Measurements from ENCODE around the gene AQP11. TPM values are rescaled to one million over a fixed set of nuclear protein-coding genes. Genes with fewer than 3 reads are reported as not detected.
A peak's percentile ranks its signal among the peaks of the same experiment; 100 is the strongest.
"Not testable (repeated sequence)": the region's sequence is repeated elsewhere in the genome, so short reads cannot be mapped to it uniquely, and the experiment has no call there.

Gene AQP11, protein sequence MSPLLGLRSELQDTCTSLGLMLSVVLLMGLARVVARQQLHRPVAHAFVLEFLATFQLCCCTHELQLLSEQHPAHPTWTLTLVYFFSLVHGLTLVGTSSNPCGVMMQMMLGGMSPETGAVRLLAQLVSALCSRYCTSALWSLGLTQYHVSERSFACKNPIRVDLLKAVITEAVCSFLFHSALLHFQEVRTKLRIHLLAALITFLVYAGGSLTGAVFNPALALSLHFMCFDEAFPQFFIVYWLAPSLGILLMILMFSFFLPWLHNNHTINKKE
- 4.9 TPM for total RNA-seq

DNA sequence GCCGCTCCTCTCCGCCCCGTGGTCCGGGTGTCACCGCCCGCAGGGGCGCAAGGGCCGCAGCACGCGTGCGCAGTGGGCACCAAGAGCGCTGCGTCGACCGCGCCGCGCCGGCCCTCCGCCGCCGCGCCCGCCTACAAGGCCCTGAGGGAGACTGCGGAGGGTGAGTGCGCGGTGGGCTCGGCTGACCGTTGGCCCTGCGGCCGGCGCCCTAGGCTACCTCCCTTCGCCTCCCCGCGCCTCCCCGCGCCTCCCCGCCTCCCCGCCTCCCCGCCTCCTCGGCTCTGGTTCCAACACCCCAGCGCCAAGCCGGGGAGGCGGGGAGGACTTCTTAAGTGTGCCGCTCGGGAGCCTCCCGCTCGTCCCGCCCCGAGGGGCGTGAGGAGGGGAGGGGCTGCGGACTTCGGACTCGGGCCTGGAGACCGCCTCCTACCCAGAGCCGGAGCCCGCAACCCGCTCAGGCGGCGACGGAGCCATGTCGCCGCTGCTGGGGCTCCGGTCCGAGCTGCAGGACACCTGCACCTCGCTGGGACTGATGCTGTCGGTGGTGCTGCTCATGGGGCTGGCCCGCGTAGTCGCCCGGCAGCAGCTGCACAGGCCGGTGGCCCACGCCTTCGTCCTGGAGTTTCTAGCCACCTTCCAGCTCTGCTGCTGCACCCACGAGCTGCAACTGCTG, at the start of gene AQP11:
AQP11 (plus strand) TSS at position 433 of the 673 bp plus-strand sequence; CDS start at position 473, 40 bp downstream.
- FAIRE-seq = no peak
- peak; percentile 77 to 85 for DNase-seq (ENCODE audit: low spot score in 2 of 2)

DNA sequence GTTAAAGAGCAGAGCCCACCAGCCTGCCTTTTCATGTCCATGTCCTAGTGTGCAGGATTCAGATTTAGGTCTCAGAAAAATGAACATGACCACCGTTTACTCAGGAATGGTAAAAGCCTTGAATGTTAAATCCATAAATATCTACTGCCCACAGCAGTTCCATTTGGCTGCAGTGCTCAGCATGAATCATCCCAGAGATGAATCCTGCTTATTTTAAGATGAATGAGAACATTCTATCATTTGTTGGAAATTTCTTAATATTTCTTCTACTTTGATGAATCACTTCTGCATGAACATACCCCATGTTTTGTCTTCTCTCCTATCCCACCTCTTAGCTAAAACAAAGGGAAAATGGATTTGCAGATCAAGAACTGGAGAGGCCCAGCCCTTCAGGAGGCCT, 47.5 kb upstream of the AQP11 start:
- no peak for DNase-seq (ENCODE audit: low spot score in 2 of 2)
- no peak for FAIRE-seq

DNA sequence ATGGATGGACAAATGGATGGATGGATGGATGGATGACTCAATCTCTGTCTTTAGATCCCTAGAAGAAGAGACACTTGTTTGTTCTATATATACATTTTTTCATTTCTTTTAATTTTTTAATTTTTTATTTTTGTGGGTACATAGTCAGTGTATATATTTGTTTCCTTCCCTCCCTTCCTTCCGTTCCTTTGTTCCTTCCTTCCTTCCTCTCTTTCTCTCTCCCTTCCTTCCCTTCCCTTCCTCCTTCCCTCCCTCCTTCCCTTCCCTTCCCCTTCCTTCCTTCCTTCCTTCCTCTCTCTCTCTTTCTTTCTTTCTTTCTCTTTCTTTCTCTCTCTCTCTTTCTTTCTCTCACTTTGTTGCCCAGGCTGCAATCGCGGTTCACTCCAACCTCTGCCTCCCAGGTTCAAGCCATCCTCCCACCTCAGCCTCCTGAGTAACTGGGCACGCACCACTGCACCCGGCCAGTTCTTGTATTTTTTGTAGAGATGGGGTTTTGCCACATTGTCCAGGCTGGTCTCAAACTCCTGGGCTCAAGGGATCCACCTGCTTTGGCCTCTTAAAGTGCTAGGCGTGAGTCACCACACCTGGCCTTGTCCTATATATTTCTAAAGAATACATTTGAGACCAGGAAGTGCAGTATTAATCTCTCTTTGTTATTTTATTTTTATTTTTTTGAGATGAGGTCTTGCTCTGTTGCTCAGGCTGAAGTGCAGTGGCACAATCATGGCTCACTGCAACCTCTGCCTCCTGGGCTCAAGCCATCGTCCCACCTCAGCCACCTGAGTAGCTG, 42.5 kb upstream of the AQP11 start:
- DNase-seq (ENCODE audit: low spot score in 2 of 2) = no peak
- no peak for FAIRE-seq

DNA sequence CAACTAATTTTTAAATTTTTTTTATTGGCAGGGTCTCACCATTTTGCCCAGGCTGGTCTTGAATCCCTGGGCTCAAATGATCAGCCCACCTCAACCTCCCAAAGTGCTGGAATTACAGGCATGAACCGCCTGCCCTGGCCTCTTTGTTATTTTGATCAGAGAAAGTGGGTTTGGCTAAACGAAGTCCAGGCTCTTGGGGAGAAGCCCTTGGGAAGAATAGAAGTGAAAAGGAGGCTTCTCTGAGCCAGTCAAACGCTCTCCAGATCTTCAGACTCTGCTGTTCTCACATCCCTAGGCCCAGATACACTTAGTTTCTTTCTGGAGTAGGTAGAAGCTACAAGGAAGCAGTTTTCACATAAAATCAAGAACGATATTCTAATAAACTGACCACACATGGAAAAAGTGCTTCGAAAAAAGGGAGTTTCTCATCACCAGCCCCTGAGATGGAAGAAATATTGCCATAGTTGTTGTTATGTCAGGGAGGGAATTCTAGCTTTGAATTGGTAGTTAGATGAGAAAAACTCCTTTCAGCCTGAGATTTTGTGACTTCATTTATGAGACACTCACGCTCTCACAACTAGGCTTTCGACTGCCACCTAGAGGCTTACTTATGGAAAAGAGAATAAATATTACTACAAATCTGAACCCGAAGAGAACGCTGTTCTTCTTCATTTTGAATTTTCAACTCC, 41.7 kb upstream of the AQP11 start:
- no peak for FAIRE-seq

DNA sequence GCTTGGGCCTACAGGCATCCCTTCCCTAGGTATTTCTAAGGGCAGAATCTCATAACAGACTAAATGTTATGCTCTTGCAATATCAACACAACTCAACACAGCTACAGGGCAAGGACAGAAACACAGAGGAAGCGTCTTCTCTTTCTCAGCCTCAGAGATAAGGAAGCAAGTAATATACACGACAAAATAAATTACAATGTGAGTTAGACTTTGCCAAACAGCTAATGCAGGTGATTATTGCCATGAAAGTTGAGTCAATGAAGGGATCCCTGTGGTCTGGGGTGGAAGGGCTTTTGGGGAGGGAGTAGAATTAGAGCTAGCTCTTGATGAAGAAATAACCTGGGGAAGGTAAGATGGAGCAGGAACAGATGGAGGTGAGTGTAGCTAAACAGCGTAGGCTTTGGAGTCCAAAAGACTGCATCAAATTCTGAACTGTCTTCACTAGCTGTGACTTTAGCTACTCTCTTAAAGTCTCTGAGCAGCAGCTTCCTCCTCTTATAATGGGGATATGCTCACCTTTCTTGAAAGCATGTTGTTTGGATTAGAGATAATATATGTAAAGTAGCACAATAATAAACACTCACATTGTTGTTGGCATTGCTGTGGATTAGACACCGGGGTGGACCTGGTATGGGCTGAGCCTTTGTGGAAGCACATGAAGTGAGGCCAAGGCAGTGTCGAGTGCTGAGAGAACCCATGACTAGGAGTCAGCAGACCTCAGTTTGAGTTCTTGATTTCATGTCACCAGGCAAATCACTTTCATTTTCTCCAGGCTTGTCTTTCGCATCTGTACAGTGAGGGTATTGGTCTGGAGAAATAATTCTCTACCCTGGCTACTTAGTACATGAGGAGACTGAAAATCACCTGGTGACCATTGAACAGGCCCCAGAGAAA, 41.0 kb upstream of the AQP11 start:
- FAIRE-seq = no peak
- DNase-seq (ENCODE audit: low spot score in 2 of 2) = no peak

More for the DNA sequence above, 41.7 kb upstream of the AQP11 start:
- peak; percentile 20 to 55 for DNase-seq (ENCODE audit: low spot score in 2 of 2)

DNA sequence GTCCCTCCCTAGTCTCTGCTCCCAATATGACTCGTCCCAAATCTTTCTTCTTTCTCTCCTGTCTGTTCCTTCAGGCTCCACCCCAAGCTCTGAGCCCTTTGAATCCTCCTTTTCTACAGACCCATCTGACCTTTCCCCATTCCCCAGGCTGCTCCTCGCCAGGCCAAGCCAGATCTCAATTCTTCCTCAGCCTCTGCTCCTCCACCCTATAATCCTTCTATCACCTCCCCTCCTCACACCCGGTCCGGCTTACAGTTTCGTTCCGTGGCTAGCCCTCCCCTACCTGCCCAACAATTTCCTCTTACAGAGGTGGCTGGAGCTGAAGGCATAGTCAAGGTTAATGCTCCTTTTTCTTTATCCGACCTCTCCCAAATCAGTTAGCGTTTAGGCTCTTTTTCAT, 38.3 kb upstream of the AQP11 start:
- not testable (repeated sequence) for DNase-seq (ENCODE audit: low spot score in 2 of 2); FAIRE-seq

DNA sequence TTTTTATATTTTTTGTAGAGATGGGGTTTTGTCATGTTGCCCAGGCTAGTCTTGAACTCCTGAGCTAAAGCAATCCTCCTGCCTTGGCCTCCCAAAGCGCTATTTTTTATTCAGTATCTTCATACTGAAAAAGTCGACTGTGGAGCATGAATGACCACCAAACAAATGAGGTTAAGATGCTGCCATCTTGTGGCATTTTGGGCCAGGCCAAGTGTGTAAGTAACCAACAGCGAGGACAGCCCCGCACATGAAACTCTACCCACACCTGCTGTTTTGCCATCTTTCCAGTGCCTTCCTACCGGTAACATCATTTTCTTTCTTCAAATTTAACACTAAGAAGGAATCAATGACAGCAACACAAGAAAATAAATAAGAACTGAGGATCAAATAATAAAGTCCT, 32.2 kb upstream of the AQP11 start:
- DNase-seq (ENCODE audit: low spot score in 2 of 2) = no peak
- no peak for FAIRE-seq

DNA sequence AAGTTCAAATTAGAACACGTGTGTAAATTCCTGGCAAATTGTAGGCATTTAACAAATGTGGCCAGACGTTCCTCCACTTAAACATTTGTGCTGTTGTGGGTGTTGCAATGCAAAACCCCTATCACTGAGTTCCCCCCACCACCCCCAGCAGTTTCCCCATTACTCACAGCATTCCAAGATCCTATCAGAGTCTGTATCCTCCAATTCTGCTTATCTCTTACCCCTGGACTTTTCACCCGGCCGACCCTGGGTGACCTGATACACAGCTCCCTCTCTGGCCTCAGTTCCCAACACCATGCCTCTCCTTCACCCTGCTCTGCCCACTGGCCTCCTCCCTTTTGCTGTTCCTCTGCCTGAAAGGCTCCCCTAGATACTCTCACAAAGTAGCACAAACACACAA, 31.4 kb upstream of the AQP11 start:
- FAIRE-seq (no peak), DNase-seq (ENCODE audit: low spot score in 2 of 2) (no peak)

DNA sequence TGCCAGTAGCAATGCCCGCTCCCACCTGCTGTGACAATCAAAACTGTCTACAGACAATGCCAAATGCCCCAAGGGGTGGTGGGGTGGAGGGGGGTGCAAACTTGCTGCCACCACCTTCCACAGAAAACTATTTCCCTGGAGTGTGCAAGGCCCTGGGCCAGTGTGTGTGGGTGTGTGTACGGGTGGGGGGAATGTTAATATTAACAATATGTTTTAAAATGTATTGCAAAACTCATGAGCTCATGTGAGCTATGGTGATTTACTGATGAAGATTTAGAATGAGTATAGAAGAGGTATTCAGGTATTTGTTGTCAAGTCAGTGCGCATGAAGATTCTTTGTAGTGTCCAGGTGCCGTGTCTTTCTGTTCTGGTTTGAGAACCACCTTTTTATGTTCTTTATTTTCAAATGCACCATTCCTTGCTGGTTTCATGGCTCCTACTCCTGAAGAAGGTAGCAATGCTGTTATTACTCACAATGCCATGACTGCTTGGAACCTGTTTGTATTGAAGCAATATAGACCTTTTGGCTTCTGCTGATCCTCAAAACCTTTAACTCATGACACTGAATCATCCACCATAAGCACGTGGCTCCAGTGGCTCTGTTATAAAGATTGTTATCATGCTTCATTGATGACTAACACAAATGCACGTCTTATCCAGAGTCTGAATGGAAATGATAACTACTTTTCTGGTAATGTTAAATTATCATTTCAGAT, 29.9 kb upstream of the AQP11 start:
- FAIRE-seq (no peak), DNase-seq (ENCODE audit: low spot score in 2 of 2) (no peak)

DNA sequence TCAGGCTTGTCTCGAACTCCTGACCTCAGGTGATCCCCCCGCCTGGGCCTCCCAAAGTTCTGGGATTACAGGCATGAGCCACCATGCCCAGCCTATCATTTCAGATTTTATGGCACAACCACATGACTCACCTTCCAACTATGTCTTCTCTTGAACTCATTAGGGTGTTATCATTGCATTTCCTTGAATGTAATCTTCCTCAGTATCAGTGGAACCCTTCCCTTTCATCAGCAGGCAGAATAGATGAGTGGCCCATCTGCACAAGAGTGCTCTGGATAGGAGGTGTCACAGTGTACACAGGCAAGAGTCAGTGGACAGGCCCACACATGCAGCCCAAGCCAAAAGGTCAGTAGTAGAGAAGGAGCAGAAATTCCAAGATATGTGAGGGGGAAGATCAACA, 29.1 kb upstream of the AQP11 start:
- FAIRE-seq (no peak), DNase-seq (ENCODE audit: low spot score in 2 of 2) (no peak)

DNA sequence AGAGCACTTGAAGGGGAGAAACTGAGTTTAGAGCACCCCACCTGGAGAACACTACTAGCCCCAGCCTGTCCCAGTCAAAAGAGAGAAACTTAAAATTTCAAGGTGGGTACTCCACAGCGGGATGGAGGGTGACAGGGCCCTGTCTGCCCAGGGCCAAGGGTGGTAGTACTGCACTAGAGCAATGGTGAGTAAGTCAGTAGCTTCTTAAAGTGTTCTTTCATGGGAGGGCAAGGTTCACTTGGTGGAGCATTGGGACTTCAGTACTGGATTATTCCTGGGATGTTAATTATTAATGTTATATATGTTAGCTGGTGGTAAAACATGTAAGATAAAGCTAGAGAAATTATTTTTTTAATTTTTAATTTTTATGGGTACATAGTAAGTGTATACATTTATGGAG, 28.5 kb upstream of the AQP11 start:
- DNase-seq (ENCODE audit: low spot score in 2 of 2) = no peak
- FAIRE-seq = no peak

DNA sequence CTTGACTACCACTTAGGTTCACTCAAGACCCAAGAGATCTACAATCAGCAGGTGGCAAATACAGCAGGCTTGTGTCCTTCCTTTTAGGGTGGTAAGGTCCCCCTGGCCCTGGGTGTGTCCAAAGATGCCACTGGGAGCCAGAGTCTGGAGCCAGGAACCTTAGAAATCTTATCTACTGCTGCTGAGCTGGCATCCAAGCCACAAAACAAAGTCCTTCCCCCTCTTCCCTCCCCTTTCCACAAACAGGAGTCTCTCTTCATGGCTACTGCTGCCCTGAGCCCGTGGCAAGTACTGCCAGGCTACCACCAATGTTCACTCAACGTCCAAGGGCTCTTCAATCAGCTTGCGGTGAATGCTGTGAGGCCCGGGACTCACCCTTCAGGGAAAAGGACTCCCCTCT, 21.4 kb upstream of the AQP11 start:
- FAIRE-seq (no peak), DNase-seq (ENCODE audit: low spot score in 2 of 2) (no peak)

DNA sequence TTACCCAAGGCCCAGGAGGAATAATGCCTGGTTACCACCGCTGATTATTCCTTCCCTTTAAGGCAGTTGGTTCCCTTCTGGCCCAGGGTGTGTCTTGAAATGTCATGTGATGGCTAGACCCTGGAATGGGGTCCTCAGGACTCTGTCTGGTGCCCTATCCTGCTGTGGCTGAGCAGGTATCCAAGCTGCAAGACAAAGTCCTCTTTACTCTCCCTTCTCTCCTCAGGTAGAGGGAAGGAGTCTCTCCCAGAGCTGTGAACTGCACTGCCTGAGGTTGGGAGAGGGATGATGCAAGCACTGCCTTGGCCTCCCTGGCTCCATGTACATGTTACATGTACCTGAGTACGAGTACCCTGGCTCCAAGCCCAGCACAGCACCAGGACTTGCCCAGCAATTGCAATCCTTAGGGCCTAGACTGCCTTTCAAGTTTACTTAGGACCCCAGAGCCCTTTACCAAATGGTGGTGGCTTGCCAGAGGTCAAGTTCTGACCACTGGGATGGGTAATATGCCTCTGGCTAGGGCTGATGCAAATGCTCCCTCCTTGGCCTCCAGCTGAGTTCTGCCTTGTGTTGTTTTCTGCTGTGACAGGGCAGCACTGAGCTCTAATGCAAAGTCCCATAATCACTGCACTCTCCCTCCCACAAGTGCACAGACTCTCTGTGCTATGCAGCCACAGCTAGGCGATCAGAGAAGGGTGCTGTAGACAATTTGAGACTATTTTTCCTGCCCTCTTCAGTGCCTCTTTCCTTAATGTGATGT, 20.7 kb upstream of the AQP11 start:
- DNase-seq (ENCODE audit: low spot score in 2 of 2) (no peak), FAIRE-seq (no peak)

DNA sequence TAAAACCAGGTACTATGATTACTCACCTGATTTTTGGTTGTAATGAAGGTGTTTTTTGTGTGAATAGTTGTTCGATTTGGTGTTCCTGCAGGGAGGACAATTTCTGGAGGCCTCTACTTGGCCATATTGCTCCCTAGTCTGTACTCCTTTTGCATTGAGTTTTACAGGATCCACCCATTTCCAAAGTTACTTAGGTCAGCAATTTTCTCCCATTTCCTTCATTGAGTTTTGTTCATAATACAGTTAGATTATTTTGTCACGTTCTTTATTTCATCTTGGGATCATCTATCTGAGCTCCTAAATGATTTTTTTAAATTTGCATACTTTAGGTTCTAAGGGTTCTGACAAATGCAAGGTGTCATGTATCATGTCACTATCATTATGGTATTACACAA, 20.1 kb upstream of the AQP11 start:
- DNase-seq (ENCODE audit: low spot score in 2 of 2) = no peak
- no peak for FAIRE-seq

DNA sequence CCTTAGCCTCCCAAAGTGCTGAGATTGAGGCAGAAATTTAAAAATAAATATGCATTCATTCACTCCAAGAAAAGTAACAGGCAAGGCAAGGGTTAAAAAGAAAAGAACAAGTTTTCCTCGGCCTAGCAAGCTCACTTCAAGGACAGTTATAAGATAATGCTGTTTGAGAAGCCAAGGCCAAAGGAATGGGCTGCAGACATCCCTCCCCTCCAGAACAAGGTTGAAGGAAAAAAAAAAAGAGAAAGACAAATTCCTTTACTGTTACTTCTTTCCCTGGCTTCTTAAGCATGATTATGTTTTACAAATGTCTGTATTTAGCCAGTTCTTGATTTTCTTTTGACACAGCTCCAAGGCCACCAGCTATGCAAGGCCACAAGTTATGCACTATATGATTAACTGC, 18.9 kb upstream of the AQP11 start:
- not testable (repeated sequence) for FAIRE-seq; DNase-seq (ENCODE audit: low spot score in 2 of 2)

DNA sequence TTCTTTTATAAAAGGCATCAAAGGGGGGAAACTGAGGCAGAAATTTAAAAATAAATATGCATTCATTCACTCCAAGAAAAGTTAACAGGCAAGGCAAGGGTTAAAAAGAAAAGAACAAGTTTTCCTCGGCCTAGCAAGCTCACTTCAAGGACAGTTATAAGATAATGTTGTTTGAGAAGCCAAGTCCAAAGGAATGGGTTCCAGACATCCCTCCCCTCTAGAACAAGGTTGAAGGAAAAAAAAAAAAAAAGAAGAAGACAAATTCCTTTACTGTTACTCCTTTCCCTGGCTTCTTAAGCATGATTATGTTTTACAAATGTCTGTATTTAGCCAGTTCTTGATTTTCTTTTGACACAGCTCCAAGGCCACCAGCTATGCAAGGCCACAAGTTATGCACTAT, 14.3 kb upstream of the AQP11 start:
- DNase-seq (ENCODE audit: low spot score in 2 of 2); FAIRE-seq: not testable (repeated sequence)

DNA sequence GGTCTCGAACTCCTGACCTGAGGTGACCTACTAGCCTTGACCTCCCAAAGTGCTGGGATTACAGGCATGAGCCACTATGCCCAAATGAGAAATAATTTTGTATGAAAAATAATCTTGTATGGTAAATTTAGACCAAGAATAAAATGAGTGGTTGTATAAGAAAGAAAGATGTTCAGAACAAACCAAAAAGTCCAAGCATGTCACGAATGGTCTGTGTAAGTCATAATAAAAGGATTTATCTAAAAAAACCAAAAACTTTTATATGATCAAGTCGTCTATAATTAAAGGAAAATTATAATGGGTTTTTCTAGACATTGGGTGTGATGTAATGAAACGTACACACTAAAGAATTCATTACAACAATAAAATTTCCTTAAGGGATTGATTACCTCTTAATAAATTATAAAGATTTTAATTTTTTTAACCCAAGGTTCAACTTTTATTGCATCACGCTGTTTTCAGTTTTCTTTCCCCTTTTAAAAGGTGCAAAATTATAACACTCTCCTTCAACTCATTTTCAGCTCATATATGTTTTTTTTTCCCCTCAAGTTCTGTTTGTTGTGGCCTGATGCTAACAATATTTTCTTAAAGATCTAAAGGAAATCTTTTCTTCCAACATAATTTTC, 8.9 kb upstream of the AQP11 start:
- DNase-seq (ENCODE audit: low spot score in 2 of 2) = no peak
- no peak for FAIRE-seq

DNA sequence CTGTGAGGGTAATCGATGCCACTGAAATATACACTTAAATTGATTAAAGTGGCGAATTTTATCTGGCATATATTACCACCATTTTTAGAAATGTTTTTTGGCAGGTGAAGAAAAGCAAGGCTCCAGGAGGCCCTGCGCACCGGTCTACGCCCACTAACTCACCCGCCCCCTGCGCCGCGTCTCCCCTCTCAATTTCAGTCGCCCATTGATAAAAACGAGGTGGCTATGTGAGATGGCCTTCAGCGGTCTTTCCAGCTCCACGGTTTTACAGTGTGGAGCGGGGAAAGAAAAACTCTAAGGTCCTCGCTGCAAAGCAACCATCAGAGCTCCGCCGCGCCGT, 602 bp upstream of the AQP11 start:
- DNase-seq (ENCODE audit: low spot score in 2 of 2) = no peak
- no peak for FAIRE-seq
